Left cardiac atrium (tissue), 4 donors: ENCODE results near the gene ATP2B2. TPM values are rescaled to one million over a fixed set of nuclear protein-coding genes. Genes with fewer than 3 reads are reported as not detected.
"Not testable (repeated sequence)": the region's sequence is repeated elsewhere in the genome, so short reads cannot be mapped to it uniquely, and the experiment has no call there.

Experiments
- ATAC-seq, 2 donors: fragments of 200-7000 bp; cut with Tn5 transposase; one replicate each; pipeline ENCODE4 v1.9.1; 2020; ENCODE audit warnings: mild to moderate bottlenecking in 2 of 2, moderate library complexity in 2 of 2
- DNase-seq: peaks from one replicate; pipeline ENCODE4 v3.0.0-alpha.2; 2020
- intact Hi-C, 2 donors: fragments of 100-400 bp; cut with DNase I; formaldehyde crosslinking; loops; one replicate each; pipeline versions ENCODE4 v1.14.1 to v1.15.1; 2022 to 2023
- long read RNA-seq: library from polyadenylated mRNA; unstranded; transcript quantifications from one replicate; pipeline ENCODE4 v2.0.0, GENCODE V29; 2021
- total RNA-seq, 2 donors: library from RNA; stranded (reverse); fragmentation: NEBNext Ultra II Directional; extraction: Animal tissue kit (Norgen Biotek cat#: 25700); gene quantifications; one replicate each; pipeline ENCODE4 v1.2.1, GENCODE V29; 2021
- donor health status: DM: no; HTN: yes; CAD: no.
- donor health status: DM: no; HTN: yes; CAD: no; lungs with severe emphysema.
- donor health status: DM: yes; HTN: yes; CAD: no.
- donor health status: Dilated cardiomyopathy.

ATP2B2 gene
- total RNA-seq: under 1 TPM in 1 of 2 donors, not detected in 1; 0.31 TPM
- long read RNA-seq: 0 reads

DNA sequence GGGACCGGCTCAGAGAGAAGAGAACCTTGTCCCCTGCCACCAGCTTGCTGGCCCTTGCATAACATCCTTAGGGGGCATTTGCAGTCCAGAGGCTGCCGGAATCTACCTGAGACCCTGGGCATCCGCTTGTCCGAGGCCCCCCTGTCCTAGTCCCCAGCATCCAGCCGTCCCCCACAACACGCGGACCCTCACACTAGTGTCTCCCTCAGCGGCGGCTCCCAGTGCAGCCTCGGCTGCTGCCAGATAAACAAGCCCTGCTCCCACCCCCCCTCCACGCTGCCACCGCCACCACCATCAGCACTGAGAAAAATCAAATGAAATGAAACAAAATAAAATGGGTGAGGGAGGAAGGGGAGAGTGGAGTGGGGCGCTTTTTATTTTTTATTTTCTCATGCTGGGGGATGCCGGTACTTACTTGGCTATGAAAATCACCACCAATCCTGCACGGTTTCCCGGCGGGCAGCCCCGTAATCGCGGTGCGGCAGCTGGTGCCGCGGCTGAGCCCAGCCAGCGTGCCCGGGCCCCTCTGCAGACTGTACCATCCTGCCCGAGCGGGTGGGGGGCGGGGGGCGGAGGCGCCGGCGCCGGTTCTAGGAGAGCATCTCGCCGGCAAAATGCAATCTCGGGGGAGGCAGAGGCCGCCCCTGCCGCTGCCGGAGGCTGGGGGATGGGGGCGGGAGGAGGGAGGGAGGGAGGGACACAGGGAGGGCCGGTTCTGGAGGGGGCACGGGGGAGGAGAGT lies at the start of gene ATP2B2:
ATP2B2 (minus strand) TSS at position 537 of the 741 bp plus-strand sequence. CDS start 56,043 bp downstream, outside the sequence.
- no peak for ATAC-seq
- intact Hi-C loops: no loop called here
- no peak for DNase-seq

GRCh38 chr3:10554746-10555145 lies 49.4 kb upstream of the ATP2B2 start:
- ATAC-seq: no peak
- DNase-seq: no peak
- intact Hi-C loops: no loop called here

DNA sequence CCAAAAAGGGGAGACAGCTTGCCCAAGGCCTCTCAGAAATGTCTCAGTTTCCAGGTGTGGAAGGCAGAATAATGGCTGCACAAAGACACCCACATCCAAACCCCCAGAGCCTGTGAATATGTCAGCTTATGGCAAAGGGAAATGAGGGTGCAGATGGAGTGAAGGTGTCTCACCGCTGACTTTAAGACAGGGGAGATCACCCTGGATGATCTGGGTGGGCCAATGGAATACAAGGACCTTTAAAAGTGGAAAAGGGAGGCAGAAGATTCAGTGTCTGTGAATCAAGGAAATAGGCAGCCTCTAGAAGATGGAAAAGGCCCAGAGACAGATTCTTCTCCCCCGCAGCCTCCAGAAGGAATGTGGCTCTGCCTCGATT lies 48.8 kb upstream of the ATP2B2 start:
- ATAC-seq: no peak
- intact Hi-C loops: no loop called here
- no peak for DNase-seq

- intact Hi-C loops: no loop called here
- ATAC-seq (no peak), DNase-seq (no peak)
These were observed 48.3 kb upstream of the ATP2B2 start for GRCh38 chr3:10553591-10554235.

DNA sequence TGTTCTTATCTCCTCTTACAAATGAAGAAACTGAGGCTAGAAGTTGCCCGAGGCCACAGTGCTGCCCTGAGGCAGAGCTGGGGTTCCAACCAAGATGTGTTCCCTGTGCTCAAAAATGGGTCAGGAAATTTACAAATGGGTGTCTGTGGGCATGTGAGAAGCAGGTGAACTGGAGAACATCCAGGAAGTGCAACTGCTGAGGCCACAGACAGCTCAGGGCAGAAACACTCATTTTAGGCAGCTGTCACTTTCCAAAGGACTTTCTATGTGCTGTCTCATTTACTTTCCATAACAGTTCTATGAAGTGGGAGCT lies 47.2 kb upstream of the ATP2B2 start:
- intact Hi-C loops: no loop called here
- DNase-seq (no peak), ATAC-seq (no peak)

DNA sequence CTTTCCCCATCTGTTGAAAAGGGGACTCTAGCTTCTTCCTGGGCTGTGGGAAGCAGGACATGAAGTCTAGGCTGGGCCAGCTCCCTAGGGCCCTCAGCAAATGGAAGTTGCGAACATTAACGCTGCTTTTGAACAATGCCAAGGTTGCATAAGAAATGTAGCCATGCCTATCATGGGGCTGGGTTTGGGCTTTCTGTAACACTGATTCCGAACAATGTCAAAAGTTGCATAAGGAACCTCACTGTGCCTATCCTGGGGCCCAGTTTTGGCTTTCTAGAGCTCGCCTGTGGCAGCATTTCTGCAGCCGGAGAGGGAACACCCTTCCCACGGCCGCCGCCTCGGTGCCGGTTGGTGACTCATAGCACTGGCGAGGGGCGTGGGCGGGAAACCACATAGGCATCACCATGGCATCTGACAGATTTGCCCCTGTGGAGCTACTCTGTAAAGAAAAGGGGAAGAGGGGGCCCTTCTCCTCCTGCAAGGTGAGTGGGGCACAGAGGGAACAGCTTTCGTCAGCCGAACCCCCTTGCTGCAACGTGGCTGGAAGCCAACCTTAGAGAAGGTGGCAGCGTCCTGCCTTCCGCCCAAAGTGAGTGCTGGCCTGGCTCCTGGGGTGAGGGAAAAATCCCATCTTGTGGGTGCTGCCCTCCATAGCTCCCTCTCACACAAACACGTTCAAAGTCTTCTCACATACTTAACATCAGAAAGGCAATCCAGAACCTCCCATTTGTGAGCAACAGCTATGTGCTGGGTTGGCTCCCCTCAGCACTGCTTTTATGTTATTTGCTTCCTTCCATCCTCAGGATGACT lies 46.6 kb upstream of the ATP2B2 start:
- intact Hi-C loops: no loop called here
- peak in 1 of 2 donors; percentile 35 for ATAC-seq

DNA sequence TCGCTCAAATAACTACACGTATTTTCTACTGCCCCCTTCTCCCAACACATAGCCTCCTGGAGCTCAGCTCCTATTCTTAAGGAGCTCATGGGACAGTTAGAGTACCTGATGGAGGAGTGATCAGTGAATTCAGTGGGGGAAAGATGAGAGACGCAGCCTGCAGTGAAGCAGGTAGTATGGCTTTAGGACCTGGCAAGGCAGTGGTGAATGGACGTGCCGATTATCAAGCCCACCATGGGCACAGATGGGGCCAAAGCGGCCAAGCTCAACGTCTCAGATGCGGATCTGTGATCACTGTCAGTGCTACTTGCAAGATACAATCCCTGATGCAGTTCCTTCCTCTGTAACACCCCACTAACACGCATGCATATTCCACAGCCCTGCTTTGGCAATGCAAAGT lies 45.8 kb upstream of the ATP2B2 start:
- DNase-seq (no peak), ATAC-seq (no peak)
- intact Hi-C loops: no loop called here

More for the DNA sequence above, 46.6 kb upstream of the ATP2B2 start:
- peak; percentile 52 for DNase-seq

- ATAC-seq (no peak), DNase-seq (no peak)
- intact Hi-C loops: no loop called here
These were observed 45.3 kb upstream of the ATP2B2 start for GRCh38 chr3:10550705-10551104.

DNA sequence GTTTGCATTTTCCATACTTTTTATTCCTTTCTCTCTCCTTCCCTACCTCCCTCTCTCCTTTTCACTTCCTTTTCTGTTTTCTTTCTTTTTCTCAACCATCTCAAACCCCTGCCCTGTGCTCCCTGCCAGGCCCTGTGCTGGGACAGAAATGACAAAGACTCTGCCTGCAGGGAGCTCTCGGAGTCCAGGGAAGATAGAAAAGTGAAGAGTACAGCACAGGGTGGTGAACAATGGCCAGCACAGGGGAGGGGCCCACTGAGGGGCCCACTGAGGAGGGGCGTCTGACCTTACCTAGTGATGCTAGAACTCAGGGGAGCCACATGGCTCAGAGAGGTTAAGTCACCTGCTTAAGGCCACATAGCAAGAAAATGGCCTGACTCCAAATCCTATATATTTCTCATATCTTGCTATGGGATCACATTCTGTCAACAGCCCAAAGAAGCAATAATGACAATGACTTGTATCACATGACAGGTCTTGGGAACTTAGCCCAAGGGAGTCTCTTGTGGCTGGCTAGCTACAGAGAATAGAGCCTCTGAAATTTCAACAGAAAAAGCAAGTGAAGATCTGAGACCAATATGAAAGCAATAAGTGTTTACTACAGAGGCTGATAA lies 44.3 kb upstream of the ATP2B2 start:
- intact Hi-C loops: no loop called here
- no peak for DNase-seq
- ATAC-seq: no peak

DNA sequence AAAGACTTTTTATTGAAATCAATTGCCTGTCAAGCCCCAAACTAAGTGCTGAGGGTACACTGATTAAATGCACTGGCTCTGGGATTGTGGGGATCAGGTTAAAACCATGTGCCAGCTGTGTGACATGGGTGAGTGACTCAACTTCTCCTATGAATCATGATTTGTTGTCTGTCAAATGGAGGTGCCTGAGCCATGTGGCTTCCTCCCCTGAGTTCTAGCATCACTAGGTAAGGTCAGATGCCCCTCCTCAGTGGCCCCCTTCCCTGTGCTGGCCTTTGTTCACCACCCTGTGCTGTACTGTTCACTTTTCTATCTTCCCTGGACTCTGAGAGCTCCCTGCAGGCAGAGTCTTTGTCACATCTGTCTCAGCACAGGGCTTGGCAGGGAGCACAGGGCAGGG lies 43.6 kb upstream of the ATP2B2 start:
- ATAC-seq (no peak), DNase-seq (no peak)
- intact Hi-C loops: no loop called here

GRCh38 chr3:10547841-10548783 lies 42.7 kb upstream of the ATP2B2 start:
- DNase-seq (no peak), ATAC-seq (no peak)
- intact Hi-C loops: no loop called here

GRCh38 chr3:10547413-10547812 lies 42.0 kb upstream of the ATP2B2 start:
- DNase-seq: no peak
- ATAC-seq: no peak
- intact Hi-C loops: no loop called here

- intact Hi-C loops: no loop called here
These were observed 41.5 kb upstream of the ATP2B2 start for GRCh38 chr3:10546820-10547263.

GRCh38 chr3:10546181-10546624 lies 40.8 kb upstream of the ATP2B2 start:
- DNase-seq: no peak
- intact Hi-C loops: no loop called here

More at GRCh38 chr3:10546820-10547263, 41.5 kb upstream of the ATP2B2 start:
- DNase-seq: no peak
- ATAC-seq: no peak

GRCh38 chr3:10542518-10542917 lies 37.1 kb upstream of the ATP2B2 start:
- intact Hi-C loops: no loop called here
- no peak for DNase-seq
- ATAC-seq: no peak

More at GRCh38 chr3:10546181-10546624, 40.8 kb upstream of the ATP2B2 start:
- no peak for ATAC-seq

GRCh38 chr3:10540347-10540746 lies 35.0 kb upstream of the ATP2B2 start:
- ATAC-seq, DNase-seq: not testable (repeated sequence)

GRCh38 chr3:10534066-10534465 lies 28.7 kb upstream of the ATP2B2 start:
- DNase-seq (no peak), ATAC-seq (no peak)
- intact Hi-C loops: no loop called here

More at GRCh38 chr3:10540347-10540746, 35.0 kb upstream of the ATP2B2 start:
- intact Hi-C loops: not testable (repeated sequence)

- intact Hi-C loops: no loop called here
These were observed 28.3 kb upstream of the ATP2B2 start for GRCh38 chr3:10533737-10534023.

More at GRCh38 chr3:10533737-10534023, 28.3 kb upstream of the ATP2B2 start:
- no peak for DNase-seq
- ATAC-seq: no peak
